ENCODE results near the gene ATAD3B.

GRCh38 chr1:1435106-1435903 is 36.3 kb upstream of the ATAD3B start, which contains the start of gene VWA1:
- TF ChIP-seq EZH2phosphoT487 (conservative IDR thresholded peaks at IDR 0.05; ENCODE audit: low read length): no peak
- TF ChIP-seq CTCF (IDR thresholded peaks at IDR 0.05; ENCODE audit: insufficient read depth, low read length, poor library complexity, severe bottlenecking): no peak
